HG03175 (cell line): ENCODE data around the gene ZNF398.
A peak's percentile ranks its signal among the peaks of the same experiment; 100 is the strongest.
"Not testable (repeated sequence)": the region's sequence is repeated elsewhere in the genome, so short reads cannot be mapped to it uniquely, and the experiment has no call there.

Experiments
- ATAC-seq: cut with Tn5 transposase; IDR thresholded peaks from one replicate; pipeline ENCODE4 v1.9.1; 2021; ENCODE audit warnings: mild to moderate bottlenecking, moderate library complexity; ENCODE audit not compliant: unreplicated experiment

ZNF398 gene

GRCh38 chr7:149147072-149147751 lies at the start of gene ZNF398:
Gene ZNF398 (plus strand): TSS chr7:149147453. CDS start chr7:149147743, 290 bp downstream.
- ATAC-seq = peak; percentile 69

GRCh38 chr7:149099058-149099457 lies 48.2 kb upstream of the ZNF398 start:
- no peak for ATAC-seq

- no peak for ATAC-seq
Measured at GRCh38 chr7:149100821-149101220, 46.4 kb upstream of the ZNF398 start.

- ATAC-seq = no peak
Measured at GRCh38 chr7:149102666-149103065, 44.6 kb upstream of the ZNF398 start.

DNA sequence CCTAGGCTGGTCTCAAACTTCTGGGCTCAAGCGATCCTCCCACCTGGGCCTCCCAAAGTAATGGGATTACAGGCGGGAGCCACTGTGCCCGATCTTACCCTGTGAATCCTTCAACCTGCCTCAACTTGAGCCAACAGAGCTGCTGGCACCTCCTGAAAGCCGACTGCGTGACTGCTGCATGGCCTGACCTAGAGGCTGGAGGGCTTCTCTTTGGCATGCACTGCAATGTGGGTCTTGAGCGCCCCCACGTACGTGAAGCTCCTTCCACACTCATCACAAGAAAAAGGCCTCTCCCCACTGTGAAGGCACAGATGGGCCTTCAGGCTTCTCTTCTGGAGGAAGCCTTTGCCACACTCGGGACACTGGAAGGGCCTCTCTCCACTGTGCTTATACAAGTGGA lies 43.8 kb upstream of the ZNF398 start:
- ATAC-seq = no peak

DNA sequence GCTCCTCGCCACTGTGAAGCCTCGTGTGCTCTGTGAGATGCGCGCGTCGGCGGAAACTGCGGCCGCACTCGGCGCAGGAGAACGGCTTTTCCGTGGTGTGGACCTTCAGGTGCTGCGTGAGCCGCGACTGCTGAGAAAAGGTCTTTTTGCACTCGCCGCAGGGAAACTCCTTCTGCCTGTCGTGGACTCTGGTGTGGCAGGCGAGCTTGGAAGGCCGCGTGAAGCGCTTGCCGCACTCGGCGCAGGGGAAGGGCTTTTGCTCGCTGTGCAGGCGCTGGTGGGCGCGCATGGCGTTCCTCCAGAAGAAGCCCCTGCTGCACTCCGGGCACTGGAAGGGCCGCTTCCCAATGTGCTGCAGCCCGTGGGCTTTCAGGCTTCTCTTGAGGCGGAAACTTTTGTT lies 43.0 kb upstream of the ZNF398 start:
- ATAC-seq = no peak

- no peak for ATAC-seq
Measured at GRCh38 chr7:149104749-149105148, 42.5 kb upstream of the ZNF398 start.

DNA sequence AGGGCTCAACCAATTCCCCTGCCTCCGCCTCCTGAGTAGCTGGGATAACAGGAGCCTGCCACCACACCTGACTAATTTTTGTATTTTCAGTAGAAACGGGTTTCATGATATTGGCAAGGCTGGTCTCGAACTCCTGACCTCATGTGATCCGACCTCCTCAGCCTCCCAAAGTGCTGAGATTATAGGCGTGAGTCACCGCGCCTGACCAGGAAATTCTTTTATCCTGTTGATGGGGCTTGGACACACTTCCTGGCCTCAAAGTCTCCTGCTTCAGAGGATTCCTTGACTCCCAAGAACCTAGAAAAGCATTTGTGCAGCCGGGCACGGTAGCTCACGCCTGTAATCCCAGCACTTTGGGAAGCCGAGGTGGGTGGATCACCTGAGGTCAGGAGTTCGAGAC lies 37.3 kb upstream of the ZNF398 start:
- ATAC-seq = no peak

GRCh38 chr7:149125189-149125862 lies 21.9 kb upstream of the ZNF398 start:
- peak; percentile 1 for ATAC-seq

DNA sequence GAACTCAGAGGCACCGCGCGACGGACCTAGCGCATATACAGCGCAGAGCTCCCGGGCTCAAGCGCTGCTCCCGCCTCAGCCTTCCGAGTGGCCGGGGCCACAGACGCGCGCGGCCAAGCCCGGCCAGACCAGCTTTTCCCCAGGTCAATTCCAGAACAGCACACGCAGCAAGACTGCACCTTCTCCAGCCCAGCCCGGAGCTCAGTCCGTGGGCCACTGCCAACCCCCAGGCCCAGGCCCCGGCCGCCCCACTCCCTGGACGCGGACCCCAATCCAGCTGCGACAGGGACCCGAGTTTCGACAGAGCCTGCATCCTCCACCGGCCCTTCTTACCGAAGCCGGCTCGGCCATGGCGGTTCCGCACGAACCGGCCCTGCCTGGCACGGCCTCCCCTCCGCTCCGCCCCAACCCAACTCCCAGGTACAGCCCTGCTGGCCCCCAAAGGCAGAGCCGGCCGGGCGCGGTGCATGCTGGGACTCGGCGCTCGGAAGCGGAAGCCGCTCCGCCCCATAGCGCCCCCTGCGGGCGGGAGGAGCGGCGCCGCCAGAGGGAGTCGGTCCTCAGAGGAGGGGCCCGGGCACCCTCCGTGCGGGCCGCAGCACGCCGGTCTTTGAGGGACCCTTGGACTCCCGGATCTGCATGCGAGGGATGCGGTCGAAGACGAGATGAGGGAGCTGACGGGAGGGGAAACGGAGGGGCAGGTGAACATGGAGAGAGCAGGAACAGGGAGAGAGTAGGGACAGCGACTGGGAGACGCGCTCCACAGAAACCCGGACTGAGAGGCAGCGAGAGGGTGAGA lies 21.2 kb upstream of the ZNF398 start, which contains the start of gene ZNF425:
Gene ZNF425 (minus strand): TSS at position 462 of the 799 bp plus-strand sequence. CDS start 111 bp downstream, at position 351.
- peak; percentile 80 for ATAC-seq

DNA sequence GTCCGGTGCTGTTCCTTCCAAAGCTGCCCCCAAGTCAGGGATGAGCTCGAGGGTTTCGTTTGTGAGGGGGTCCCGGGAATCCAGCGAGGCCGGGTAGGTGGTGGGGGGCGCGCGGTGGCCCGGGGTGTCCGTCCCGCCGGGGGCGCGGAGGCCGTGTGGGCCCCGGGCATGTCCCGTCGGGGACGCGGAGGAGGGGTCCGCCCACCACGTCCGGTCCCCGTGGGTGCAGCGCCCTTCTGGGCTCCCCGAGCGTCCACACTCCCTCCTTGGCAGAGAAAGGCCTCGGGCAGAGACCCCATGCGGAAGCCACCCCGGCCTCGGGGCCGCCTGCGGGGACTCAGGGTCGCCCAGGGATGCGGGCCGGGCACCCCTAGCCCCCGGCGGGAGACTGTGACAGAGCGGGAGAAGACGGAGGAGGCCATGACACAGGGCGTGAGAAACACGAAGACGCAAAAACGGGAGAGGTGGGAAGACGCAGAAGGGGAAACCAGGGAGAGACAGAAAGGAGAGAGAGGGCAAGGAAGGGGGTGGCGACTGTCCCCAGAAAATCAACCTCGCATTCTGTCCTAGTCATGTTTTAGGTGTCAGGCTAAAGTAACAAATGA lies 20.5 kb upstream of the ZNF398 start:
- ATAC-seq = peak; percentile 49

GRCh38 chr7:149130572-149131198 lies 16.6 kb upstream of the ZNF398 start:
- no peak for ATAC-seq

GRCh38 chr7:149133028-149133710 lies 14.1 kb upstream of the ZNF398 start:
- ATAC-seq = no peak

DNA sequence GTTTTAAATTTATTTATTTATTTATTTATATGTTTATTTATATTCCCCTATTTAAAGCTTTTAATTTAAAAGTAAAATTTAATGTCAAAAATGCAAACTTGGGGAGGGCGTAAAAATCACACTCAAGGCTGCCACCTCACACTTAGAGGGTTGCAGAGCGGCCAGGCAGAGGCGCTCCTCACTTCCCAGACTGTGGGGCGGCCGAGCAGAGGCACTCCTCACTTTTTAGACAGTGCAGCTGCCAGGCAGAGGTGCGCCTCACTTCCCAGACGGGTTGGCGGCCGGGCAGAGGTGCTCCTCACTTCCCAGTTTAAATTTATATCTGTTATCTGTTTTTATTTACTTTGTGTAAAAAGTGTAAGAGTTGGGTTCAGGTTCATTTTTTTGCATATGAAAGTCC lies 11.1 kb upstream of the ZNF398 start:
- no peak for ATAC-seq

DNA sequence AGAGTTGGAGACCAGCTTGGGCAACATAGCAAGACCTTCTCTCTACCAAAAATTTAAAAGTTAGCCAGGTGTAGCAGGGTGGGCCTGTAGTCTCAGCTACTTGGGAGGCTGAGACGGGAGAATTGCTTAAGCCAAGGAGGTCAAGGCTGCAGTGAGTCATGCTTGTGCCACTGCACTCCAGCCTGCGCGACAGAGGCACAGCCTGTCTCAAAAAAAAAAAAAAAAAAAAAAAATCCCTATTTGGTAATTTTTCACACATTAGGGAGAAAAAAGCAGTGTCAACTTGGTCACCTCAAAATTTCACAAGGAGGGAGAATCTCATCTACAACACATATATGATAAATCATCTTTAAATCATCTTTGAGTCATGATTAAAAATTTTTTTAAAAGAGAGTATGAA lies 6.4 kb upstream of the ZNF398 start:
- no peak for ATAC-seq

DNA sequence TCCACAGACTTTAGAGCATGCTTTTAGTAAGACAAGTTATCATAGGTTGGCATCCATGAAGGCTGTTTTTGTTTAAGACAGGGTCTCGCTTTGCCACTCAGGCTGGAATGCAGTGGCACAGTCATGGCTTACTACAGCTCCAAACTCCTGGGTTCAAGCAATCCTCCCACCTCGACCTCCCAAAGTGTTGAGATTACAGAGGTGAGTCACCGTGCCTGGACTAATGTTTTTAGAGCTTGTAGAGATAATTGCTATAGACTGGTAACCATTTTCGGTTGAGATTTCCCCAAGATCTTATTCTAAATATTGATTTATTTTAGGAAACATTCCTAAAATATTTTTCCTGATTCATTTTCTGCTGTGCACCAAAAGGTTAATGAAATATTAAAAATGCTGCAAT lies 5.4 kb upstream of the ZNF398 start:
- ATAC-seq = no peak

DNA sequence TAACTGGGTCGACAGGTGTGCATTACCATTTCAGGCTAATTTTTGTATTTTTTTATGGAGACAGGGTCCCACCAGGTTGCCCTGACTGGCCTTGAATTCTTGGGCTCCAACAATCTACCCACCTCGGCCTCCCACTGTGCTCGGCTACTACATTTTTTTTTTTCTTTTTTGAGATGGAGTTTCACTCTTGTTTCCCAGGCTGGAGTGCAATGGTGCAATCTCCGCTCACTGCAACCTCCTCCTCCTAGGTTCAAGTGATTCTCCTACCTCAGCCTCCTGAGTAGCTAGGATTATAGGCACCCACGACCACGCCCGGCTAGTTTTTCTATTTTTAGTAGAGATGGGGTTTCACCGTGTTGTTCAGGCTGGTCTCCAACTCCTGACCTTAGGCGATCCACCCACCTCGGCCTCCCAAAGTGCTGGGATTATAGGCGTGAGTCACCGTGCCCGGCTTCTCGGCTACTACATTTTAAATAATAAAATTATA lies 2.8 kb upstream of the ZNF398 start:
- not testable (repeated sequence) for ATAC-seq

DNA sequence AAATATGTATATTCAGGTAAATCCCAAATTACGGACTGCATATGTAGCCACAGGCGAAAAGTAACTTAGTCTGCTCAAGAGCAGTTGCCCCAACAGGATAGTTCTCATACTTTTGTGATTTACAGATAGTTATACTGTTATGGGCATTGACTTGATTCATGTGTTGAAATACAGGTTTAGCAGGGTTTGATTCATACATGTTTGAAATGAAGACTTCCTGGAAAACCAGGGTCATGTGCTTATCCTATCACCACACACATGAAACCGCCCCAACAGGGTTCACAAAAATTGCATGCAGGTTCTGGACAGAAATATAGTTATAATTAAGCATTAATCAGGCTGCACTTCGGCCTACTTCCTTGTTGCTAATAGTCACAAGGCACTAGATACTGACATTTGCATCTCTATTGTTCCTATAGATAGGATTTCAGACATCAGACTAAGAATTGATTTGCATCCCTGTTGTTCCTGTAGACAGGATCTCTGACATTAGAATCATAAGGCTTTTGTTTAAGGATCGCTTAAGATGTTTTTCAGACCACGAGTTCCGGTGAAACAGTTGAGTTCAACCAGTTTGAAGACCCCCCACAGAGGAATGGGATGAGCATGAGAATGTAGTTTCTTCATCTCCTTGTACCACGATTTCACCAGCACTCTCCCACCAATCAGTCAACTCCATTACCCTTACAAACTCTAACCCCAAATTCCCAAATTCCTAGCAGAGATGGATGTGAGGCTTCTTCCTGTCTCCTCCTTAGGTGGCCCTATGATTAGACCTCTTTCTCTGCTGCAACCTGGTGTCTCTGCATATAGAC lies 2.0 kb upstream of the ZNF398 start:
- ATAC-seq = no peak
